Loucy (cell line): ENCODE data around the gene MCOLN1.

Experiments used
- CTCF ChIP-seq: fragments of 200-600 bp; sonication (generic); conservative IDR thresholded peaks from 2 replicates; pipeline ENCODE4 v1.5.1; 2014; ENCODE audit warnings: mild to moderate bottlenecking, antibody characterized with exemption, low read length
- EZH2phosphoT487 ChIP-seq: fragments of 200-600 bp; IDR thresholded peaks from 2 replicates; pipeline ENCODE4 v1.6.1; 2018; ENCODE audit warnings: antibody characterized with exemption, mild to moderate bottlenecking, moderate library complexity, borderline replicate concordance

DNA sequence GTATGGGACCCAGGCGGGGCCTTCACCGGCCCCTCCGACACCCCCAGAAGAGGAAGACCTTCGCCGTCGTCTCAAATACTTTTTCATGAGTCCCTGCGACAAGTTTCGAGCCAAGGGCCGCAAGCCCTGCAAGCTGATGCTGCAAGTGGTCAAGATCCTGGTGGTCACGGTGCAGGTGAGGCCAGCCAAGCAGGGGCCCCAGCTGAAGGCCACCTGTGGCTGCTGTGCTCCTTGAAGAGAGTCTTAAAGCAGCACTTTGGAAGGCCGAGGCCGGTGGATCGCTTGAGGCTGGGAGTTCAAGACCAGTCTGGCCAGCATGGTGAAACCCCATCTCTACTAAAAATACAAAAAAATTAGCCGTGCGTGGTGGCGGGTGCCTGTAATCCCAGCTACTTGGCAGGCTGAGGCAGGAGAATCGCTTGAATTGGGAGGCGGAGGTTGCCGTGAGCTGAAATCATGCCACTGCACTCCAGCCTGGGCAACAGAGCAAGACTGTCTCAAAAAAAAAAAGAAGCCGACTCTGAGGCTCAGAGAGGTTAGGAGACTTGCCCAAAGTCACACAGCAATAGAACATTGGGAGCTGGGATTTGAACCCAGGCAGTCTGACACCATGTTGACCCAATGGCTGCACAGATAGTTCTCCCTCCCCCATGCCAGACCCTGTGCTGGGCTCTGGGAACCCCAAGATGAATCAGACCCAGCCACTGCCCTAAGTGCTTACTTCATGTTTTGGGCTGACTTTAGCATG, 2.7 kb downstream of the MCOLN1 start:
- TF ChIP-seq EZH2phosphoT487, result no peak
- TF ChIP-seq CTCF, result no peak
